ENCODE results near the gene PDE4DIP.
"Not testable (repeated sequence)": the region's sequence is repeated elsewhere in the genome, so short reads cannot be mapped to it uniquely, and the experiment has no call there.

The PDE4DIP gene

GRCh38 chr1:148844220-148844619 lies at the start of gene PDE4DIP:
TSS of gene PDE4DIP (plus strand) at chr1:148844428. CDS start at chr1:148844775, 347 bp downstream.
- in situ Hi-C loops (cut with HindIII; ENCODE audit: low pct_unique_long_range_greater_than_20kb, low sequenced_read_pairs); DNase-seq (ENCODE audit: low read depth in 1 of 2, low spot score in 1 of 2): not testable (repeated sequence)

GRCh38 chr1:148808268-148808928 lies 35.8 kb upstream of the PDE4DIP start:
- DNase-seq (ENCODE audit: low read depth in 1 of 2, low spot score in 1 of 2); in situ Hi-C loops (cut with HindIII; ENCODE audit: low pct_unique_long_range_greater_than_20kb, low sequenced_read_pairs): not testable (repeated sequence)

GRCh38 chr1:148808929-148809283 lies 35.3 kb upstream of the PDE4DIP start:
- DNase-seq (ENCODE audit: low read depth in 1 of 2, low spot score in 1 of 2); in situ Hi-C loops (cut with HindIII; ENCODE audit: low pct_unique_long_range_greater_than_20kb, low sequenced_read_pairs): not testable (repeated sequence)

- in situ Hi-C loops (cut with HindIII; ENCODE audit: low pct_unique_long_range_greater_than_20kb, low sequenced_read_pairs); DNase-seq (ENCODE audit: low read depth in 1 of 2, low spot score in 1 of 2): not testable (repeated sequence)
These were observed 22.0 kb upstream of the PDE4DIP start for GRCh38 chr1:148822180-148822579.

- DNase-seq (ENCODE audit: low read depth in 1 of 2, low spot score in 1 of 2); in situ Hi-C loops (cut with HindIII; ENCODE audit: low pct_unique_long_range_greater_than_20kb, low sequenced_read_pairs): not testable (repeated sequence)
These were observed 20.4 kb upstream of the PDE4DIP start for GRCh38 chr1:148823822-148824221.

- in situ Hi-C loops (cut with HindIII; ENCODE audit: low pct_unique_long_range_greater_than_20kb, low sequenced_read_pairs); DNase-seq (ENCODE audit: low read depth in 1 of 2, low spot score in 1 of 2): not testable (repeated sequence)
These were observed 19.2 kb upstream of the PDE4DIP start for GRCh38 chr1:148825029-148825428.

- DNase-seq (ENCODE audit: low read depth in 1 of 2, low spot score in 1 of 2); in situ Hi-C loops (cut with HindIII; ENCODE audit: low pct_unique_long_range_greater_than_20kb, low sequenced_read_pairs): not testable (repeated sequence)
These were observed 15.7 kb upstream of the PDE4DIP start for GRCh38 chr1:148828531-148828930.

- in situ Hi-C loops (cut with HindIII; ENCODE audit: low pct_unique_long_range_greater_than_20kb, low sequenced_read_pairs); DNase-seq (ENCODE audit: low read depth in 1 of 2, low spot score in 1 of 2): not testable (repeated sequence)
These were observed 15.3 kb upstream of the PDE4DIP start for GRCh38 chr1:148828962-148829361.

GRCh38 chr1:148829365-148829764 lies 14.9 kb upstream of the PDE4DIP start:
- DNase-seq (ENCODE audit: low read depth in 1 of 2, low spot score in 1 of 2); in situ Hi-C loops (cut with HindIII; ENCODE audit: low pct_unique_long_range_greater_than_20kb, low sequenced_read_pairs): not testable (repeated sequence)

GRCh38 chr1:148841262-148841661 lies 3.0 kb upstream of the PDE4DIP start:
- in situ Hi-C loops (cut with HindIII; ENCODE audit: low pct_unique_long_range_greater_than_20kb, low sequenced_read_pairs) = not testable (repeated sequence)

GRCh38 chr1:148844651-148845050 lies 423 bp downstream of the PDE4DIP start:
- DNase-seq (ENCODE audit: low read depth in 1 of 2, low spot score in 1 of 2); in situ Hi-C loops (cut with HindIII; ENCODE audit: low pct_unique_long_range_greater_than_20kb, low sequenced_read_pairs): not testable (repeated sequence)

More at GRCh38 chr1:148841262-148841661, 3.0 kb upstream of the PDE4DIP start:
- DNase-seq (ENCODE audit: low read depth in 1 of 2, low spot score in 1 of 2) = not testable (repeated sequence)

- in situ Hi-C loops (cut with HindIII; ENCODE audit: low pct_unique_long_range_greater_than_20kb, low sequenced_read_pairs); DNase-seq (ENCODE audit: low read depth in 1 of 2, low spot score in 1 of 2): not testable (repeated sequence)
These were observed 840 bp downstream of the PDE4DIP start for GRCh38 chr1:148845068-148845467.

GRCh38 chr1:148850347-148850746 lies 6.1 kb downstream of the PDE4DIP start:
- in situ Hi-C loops (cut with HindIII; ENCODE audit: low pct_unique_long_range_greater_than_20kb, low sequenced_read_pairs); DNase-seq (ENCODE audit: low read depth in 1 of 2, low spot score in 1 of 2): not testable (repeated sequence)

GRCh38 chr1:148850840-148851239 lies 6.6 kb downstream of the PDE4DIP start:
- DNase-seq (ENCODE audit: low read depth in 1 of 2, low spot score in 1 of 2); in situ Hi-C loops (cut with HindIII; ENCODE audit: low pct_unique_long_range_greater_than_20kb, low sequenced_read_pairs): not testable (repeated sequence)

GRCh38 chr1:148851684-148852083 lies 7.5 kb downstream of the PDE4DIP start:
- in situ Hi-C loops (cut with HindIII; ENCODE audit: low pct_unique_long_range_greater_than_20kb, low sequenced_read_pairs); DNase-seq (ENCODE audit: low read depth in 1 of 2, low spot score in 1 of 2): not testable (repeated sequence)

- in situ Hi-C loops (cut with HindIII; ENCODE audit: low pct_unique_long_range_greater_than_20kb, low sequenced_read_pairs); DNase-seq (ENCODE audit: low read depth in 1 of 2, low spot score in 1 of 2): not testable (repeated sequence)
These were observed 9.1 kb downstream of the PDE4DIP start for GRCh38 chr1:148853363-148853762.

- DNase-seq (ENCODE audit: low read depth in 1 of 2, low spot score in 1 of 2); in situ Hi-C loops (cut with HindIII; ENCODE audit: low pct_unique_long_range_greater_than_20kb, low sequenced_read_pairs): not testable (repeated sequence)
These were observed 9.8 kb downstream of the PDE4DIP start for GRCh38 chr1:148854063-148854462.

- in situ Hi-C loops (cut with HindIII; ENCODE audit: low pct_unique_long_range_greater_than_20kb, low sequenced_read_pairs); DNase-seq (ENCODE audit: low read depth in 1 of 2, low spot score in 1 of 2): not testable (repeated sequence)
These were observed 11.1 kb downstream of the PDE4DIP start for GRCh38 chr1:148855367-148855766.

GRCh38 chr1:148860049-148860448 lies 15.8 kb downstream of the PDE4DIP start:
- DNase-seq (ENCODE audit: low read depth in 1 of 2, low spot score in 1 of 2); in situ Hi-C loops (cut with HindIII; ENCODE audit: low pct_unique_long_range_greater_than_20kb, low sequenced_read_pairs): not testable (repeated sequence)

Measured in T47D (cell line).